NCI-H146 (cell line): Measurements from ENCODE around the gene NBEAL1.
"Not testable (repeated sequence)": the region's sequence is repeated elsewhere in the genome, so short reads cannot be mapped to it uniquely, and the experiment has no call there.

Experiments used
- DNase-seq: peaks from one replicate; lab custom pipeline; 2025; lab: John Stamatoyannopoulos, UW

The NBEAL1 gene

DNA sequence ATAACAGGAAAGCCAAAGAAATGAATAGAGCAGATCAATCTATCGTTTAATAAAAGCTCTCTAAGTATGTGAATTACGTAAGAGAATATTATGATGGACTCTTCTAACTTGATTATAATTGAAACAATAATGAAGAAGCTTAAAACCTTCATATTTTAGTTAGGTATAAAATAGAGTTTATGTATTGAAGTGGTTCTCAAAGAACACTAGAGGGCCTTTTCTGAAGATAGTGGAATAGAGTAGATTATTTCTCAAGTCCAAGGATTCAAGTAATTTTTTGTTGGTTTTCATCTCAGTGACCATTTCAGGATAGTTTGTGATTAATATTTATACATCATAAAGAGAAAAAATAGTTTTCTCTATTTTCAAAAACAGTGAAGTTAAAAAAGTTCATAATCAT lies 97.7 kb downstream of the NBEAL1 start:
- no peak for DNase-seq

DNA sequence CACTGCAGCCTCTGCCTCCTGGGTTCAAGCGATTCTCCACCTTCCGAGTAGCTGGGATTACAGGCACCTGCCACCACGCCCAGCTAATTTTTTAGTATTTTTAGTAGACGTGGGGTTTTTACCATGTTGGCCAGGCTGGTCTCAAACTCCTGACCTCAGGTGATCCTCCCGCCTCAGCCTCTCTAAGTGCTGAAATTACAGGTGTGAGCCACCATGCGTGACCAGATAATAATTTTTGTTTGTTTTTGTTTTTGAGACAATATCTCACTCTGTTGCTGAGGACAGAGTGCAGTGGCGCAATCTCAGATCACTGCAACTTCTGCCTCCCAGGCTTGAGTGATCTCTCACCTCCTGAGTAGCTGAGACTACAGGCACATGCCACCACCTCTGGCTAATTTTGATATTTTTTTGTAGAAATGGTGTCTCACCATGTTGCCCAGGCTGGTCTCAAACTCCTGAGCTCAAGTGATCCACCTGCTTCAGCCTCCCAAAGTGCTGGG lies 100.6 kb downstream of the NBEAL1 start:
- DNase-seq, result not testable (repeated sequence)

GRCh38 chr2:203122317-203122986 lies 107.8 kb downstream of the NBEAL1 start:
- no peak for DNase-seq

DNA sequence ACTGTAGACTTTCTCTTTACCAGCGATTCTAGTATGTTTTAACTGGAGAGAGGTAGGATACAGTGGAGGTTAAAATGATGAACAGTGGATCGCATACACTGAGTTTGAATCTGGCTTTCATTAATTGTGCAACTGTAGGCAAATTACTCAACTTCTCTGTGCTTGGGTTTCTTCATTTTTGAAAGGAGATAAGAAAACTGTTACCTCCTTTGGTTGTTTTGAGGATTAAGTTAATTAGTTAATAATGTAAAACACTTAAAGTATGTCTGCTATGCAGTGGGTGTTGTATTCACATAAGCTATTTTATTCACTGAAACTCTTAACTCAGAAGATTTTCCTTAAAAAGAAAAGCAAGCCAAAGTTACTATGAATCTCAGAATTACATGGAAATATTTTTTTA lies 112.3 kb downstream of the NBEAL1 start:
- no peak for DNase-seq

- DNase-seq, result no peak
Observed at GRCh38 chr2:203135105-203135504, 120.4 kb downstream of the NBEAL1 start.

DNA sequence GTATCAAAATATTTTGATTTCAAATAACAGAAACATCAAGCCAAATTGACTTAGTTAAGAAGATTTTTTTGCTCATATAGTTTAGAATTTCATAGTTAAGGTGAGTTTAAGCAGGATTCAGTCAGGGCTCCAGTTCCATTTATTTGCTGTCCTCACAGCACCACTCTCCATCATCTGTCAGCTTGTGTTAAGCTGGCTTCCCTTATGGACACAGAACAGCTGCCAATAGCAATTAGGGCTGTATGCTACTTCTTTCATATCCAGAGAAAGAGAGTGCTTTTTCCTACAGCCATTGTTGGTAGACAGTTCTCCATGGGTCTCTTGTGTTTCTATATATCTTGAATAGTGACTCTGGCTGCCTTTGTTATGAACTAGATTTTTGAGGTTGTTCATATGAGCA lies 128.7 kb downstream of the NBEAL1 start:
- DNase-seq, result peak; percentile 16

- DNase-seq, result no peak
Observed at GRCh38 chr2:203149194-203149593, 134.5 kb downstream of the NBEAL1 start.

GRCh38 chr2:203155406-203155805 lies 140.7 kb downstream of the NBEAL1 start:
- DNase-seq, result no peak

DNA sequence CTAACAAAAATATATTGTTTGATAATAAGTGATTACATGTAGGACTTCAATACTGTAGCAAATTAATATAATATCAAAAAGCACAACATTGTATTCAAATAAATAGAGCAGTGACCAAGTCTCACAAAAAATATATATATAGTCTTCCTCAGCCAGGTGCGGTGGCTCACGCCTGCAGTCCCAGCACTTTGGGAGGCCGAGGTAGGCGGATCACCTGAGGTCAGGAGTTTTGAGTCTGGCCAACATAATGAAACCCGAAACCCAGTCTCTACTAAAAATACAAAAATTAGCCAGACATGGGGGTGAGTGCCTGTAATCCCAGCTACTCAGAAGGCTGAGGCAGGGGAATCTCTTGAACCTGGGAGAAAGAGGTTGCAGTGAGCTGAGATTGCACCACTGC lies 148.0 kb downstream of the NBEAL1 start:
- DNase-seq, result not testable (repeated sequence)

DNA sequence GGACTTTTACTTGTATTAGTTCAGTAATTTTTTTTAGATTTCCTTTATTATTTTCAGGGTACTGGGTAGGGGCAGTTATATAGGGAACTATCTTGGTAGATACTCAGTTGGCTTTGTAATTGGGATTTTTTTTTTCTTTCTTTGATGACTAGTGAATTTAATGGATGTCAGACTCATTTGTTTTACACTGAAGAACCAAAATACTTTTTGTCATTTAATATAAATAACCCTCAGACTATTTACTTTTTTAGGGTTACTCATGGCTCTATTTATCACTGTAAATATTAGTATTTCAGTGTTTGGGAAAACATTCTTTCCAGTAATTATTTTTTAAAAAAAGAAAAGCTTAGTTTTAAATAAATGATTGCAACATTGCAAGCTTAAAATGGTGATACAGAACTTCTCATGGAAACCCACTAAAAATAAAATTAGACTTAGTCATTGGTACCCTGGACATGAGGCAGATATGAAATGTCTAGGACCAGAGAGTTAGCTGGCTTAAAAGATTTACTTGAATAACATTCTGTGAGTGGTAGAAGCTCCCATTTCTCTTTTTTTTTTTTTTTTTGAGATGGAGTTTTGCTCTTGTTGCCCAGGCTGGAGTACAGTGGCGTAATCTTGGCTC lies 149.7 kb downstream of the NBEAL1 start:
- DNase-seq, result no peak

- no peak for DNase-seq
Observed at GRCh38 chr2:203167751-203168150, 153.1 kb downstream of the NBEAL1 start.

GRCh38 chr2:203170502-203170901 lies 155.8 kb downstream of the NBEAL1 start:
- DNase-seq, result no peak

DNA sequence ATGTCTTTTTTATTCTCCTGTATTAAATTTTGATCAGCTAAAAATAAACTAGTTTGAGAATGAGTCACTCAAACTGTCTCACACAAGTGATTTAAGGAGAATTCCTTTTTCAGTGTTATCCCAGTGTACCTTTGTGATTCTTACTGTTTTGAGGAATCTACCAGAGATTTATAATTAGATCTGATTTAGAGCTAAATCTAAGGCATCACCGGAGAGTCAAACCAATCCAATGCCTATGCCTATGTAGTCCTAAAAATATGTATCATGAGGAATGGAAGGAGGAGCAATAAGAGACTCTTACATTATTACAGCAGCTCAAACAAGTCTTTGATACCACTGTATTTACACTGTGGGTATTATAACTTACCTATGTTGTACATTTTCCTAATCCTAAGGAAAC lies 160.7 kb downstream of the NBEAL1 start:
- no peak for DNase-seq

DNA sequence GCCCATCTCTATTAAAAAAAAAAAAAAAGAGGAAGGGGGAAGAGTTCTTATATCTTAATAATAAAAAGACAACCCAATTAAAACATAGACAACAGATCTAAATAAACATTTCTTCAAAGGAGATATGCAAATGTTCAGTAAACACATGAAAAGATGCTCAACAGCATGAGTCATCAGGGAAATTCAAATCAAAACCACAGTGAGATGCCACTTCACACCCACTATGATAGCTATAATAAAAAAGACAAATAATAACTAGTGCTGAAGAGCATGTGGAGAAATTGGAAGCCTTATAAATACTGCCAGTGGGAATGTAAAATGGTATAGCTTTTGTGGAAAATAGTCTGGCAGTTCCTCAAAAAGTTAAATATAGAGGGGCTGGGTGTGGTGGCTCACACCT lies 162.7 kb downstream of the NBEAL1 start:
- no peak for DNase-seq

DNA sequence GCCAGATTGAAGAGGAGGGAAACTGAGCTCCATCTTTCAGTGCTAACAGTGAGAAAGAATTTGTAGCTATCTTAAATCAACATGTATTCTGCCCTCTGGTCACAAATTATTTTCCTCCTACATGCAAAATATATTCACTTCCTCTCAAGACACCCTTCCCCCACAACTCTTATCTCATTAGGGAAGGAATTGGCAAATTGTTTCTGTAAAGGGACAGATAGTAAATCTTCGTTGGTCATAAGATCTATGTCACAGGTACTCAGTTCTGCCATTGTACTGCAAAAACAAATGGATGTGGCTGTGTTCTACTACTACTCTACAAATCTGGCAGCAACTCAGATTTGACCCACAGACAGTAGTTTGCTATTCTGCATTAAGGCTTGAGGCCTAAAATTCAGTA lies 171.2 kb downstream of the NBEAL1 start:
- no peak for DNase-seq

DNA sequence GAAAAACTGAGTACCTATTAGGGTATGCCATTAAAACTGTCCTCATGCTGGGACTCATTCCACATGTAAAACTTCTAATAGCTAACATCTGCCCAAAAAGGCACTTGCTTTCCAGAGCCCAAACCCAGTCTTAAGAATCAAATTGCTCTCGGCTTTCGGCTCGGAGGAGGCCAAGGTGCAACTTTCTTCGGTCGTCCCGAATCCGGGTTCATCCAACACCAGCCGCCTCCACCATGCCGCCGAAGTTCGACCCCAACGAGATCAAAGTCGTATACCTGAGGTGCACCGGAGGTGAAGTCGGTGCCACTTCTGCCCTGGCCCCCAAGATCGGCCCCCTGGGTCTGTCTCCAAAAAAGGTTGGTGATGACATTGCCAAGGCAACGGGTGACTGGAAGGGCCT lies 175.9 kb downstream of the NBEAL1 start:
- DNase-seq, result not testable (repeated sequence)

DNA sequence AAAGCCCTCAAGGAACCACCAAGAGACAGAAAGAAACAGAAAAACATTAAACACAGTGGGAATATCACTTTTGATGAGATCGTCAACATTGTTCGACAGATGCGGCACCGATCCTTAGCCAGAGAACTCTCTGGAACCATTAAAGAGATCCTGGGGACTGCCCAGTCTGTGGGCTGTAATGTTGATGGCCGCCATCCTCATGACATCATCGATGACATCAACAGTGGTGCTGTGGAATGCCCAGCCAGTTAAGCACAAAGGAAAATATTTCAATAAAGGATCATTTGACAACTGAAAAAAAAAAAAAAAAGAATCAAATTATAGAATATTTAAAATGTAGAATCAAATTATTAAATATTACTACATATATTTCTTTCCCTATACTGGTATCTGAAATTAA lies 176.4 kb downstream of the NBEAL1 start:
- DNase-seq, result not testable (repeated sequence)

GRCh38 chr2:203191961-203192360 lies 177.3 kb downstream of the NBEAL1 start:
- DNase-seq, result no peak

DNA sequence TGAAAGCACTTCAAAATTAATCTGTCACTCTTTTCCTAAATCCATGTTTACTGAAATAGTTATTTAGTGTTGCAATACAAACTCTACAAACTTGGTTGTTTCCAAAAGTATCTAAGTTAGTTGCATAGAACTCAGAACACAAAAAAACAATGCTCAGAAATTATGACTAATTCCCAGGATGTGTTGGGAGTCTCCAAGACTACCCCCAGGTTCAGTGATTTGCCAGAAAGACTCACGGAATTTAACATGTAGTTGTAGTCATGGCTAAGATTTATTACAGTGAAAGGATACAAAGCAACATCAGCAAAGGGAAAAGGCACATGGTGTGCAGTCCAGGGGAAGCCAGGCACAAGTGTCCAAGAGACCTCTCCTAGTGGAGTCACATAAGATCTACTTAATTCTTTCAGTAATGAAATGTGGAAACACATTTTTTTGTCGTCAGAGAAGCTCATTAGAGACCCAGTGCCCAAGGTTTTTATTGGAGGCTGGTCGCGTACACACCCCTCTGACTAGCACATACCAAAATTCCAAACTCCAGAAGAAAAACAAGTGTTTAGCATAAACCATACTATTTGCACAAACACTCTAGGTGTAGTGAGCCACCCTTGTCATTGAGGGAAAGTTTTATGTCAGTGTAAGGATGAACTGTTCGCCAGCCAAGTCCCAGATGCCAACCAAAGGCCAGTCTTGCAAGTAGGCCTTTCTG lies 180.8 kb downstream of the NBEAL1 start:
- DNase-seq, result no peak

GRCh38 chr2:203200866-203201265 lies 186.2 kb downstream of the NBEAL1 start:
- DNase-seq, result no peak

DNA sequence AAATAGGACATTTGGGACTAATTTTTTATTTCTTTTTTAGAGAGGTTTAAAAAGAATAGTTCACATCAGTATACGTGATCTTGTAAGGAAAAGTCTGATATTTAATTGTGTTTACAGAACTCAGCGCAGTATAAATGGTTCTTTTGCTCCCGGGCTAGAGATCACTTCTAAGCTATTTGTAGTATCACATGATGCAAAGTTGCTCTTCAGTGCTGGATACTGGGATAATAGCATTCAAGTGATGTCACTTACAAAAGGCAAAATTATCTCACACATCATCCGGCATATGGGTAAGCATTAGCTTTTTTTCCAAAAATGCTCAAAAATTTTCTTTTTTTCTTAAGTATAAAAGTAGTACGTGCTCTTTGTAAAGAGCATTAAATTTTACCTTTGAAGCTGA lies 186.8 kb downstream of the NBEAL1 start:
- no peak for DNase-seq

GRCh38 chr2:203209538-203209937 lies 194.9 kb downstream of the NBEAL1 start:
- no peak for DNase-seq

GRCh38 chr2:203225423-203226039 lies 210.9 kb downstream of the NBEAL1 start:
- DNase-seq, result peak; percentile 23
